Kidney tubule cell (primary cell): ENCODE measurements around the gene LRMDA.

Source experiments
- DNase-seq: peaks from one replicate; pipeline ENCODE4 v3.0.0-alpha.2; 2018; ENCODE audit warnings: low spot score

The LRMDA gene

DNA sequence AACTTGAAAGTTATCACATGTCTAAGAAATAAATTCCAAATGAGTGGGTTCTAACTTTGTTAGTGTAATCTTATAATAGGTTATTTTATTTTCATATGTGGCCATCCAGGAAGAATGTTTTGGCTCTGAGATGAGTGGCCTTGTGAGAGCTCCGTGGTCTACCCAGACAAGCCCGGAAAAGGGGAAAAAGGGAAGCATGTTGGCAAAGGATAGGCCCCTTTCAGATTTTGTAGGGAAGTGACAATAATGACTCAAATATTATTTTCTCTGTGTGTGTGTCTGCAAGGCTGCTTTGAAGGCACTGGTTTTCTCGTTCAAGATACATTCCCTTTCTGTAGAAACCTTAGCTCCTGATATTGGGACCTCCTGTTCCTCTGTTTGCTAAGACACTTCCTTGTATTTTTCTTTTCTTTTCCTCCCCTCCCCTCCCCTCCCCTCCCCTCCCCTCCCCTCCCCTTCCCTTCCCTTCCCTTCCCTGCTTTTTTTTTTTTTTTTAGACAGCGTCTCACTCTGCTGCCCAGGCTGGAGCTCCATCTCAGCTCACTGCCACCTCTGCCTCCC, 240.8 kb downstream of the LRMDA start:
- DNase-seq = no peak

DNA sequence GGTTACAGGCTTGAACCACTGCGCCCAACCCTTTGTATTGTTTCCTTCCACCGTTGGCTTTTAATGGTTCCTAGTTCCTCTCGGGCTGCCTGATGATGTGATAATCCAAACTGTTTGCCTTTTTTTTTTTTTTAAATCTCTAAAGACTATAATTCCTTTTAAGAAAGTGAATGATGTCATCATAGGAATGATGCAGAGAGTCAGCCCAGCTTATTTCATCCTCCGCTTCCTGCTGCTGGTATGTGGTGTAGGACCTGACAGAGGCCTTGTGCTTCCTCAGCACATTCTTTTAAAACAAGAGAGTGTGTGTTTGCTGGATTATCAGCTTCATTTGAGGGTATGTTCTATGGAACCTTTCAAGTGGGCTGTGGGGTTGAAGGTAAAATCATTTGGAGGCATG, 241.4 kb downstream of the LRMDA start:
- DNase-seq = peak; percentile 55

DNA sequence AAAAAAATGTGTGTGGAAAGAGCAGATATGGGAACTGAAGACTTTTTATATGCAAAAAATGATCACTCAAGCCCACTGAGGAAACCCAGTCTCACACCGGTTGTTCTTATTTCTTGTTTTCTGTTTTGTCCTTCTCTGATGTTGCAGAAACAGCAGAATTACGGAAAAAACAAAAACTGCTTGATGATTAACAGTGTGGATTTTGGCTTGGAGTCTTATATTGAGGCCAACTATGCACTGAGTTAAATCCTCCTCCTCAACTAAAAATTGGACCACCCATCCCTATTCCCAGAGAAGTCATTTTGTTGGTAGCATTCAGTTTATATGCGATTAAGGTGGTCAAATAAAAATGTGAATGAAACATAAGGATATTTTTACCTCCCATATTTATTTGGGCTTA, 246.1 kb downstream of the LRMDA start:
- DNase-seq = no peak

DNA sequence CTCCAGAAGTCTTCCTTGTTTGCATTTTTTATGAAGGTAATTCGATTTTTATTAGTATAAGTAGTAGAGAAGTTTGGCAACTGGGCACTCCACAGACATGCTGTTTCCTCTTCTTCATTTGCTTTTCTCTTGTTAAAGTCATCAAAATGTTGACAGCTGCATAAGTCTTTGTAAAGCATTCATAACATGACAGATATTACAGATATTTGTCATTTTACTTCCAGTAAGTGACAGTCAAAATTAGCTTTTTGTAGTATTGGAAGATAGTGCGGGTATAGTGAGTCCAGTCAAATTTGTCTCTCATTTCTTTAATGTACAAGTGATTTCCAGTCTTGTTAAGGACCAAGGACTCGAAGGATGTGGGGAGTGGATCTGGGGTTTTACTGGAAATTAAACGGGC, 247.1 kb downstream of the LRMDA start:
- no peak for DNase-seq

DNA sequence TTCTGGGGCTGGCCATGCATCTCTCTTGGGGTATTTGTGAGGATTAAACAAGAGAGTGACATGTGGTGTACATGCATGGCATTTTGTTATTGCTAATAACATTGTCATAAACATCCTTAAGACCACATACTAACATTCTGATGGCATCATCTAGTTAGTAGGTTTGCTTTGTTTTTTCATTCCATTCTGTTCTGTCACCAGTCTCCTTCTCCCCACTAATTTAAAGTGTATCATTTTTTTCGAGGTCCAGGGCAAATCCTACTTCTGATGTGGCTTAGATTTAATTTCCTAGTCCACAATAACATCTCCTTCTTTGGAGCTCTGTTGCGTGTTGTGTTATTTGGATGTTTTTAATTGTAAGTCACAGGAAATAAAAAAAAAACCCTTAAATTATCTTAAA, 248.1 kb downstream of the LRMDA start:
- DNase-seq = no peak

DNA sequence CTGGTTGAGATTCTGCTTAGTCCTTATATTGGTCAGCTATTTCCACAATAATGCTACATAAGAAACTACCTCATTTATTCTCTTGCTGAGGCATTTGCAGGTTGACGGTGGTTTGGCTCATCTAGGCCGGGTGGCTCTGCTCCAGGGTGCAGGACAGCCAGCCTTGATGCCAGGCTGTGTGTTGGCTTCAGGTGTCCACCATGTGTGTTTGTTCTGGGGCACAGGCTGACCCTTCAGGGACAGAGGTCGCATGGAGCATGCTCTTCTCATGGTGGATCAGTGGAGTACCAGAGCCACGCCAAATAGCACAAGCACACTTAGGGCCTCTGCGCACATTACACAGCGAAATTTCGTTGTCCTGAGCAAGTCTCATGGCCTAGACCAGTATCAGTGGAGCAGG, 249.9 kb downstream of the LRMDA start:
- DNase-seq = no peak

DNA sequence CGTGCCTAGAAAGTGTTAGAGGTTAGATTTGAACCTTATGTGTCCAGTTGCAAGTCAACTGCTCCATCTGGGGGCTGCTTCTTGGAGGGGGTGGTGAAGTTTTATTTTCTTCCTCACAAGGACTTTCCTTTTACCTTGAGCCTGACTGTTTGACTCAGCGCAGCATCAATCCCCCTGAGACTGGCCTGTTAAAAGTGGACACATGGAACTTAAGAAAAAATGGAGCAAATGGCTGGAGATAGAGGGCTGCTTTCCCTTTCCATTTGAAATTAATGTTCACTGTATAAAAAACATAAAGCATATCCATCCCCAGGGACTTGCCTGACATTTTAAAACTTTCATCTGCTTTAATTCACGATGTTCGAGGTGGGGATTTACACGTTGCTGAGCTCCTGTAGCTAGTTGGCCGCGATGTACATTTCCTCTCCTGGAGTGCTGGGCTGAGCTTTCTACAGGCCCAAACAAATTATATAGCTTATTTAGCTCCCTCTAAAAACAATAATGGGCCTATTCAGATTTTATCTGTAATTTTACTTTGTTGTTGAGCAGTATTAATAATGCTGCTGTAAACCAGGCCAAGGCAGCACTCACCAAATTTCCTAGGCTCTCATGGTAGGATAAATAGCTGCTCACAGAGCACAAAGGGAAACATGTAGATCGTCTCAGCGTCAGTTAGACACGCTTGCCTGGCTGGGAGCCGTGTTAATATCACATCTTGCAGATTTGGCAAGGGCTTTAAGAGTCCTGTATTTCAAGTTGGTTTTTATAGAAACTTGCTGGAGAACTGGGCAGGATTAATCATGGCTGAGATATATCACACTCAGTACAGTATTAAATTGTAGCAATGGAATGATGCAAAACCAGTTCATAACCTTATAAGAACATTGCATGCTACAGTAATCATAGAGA, 251.5 kb downstream of the LRMDA start:
- no peak for DNase-seq

DNA sequence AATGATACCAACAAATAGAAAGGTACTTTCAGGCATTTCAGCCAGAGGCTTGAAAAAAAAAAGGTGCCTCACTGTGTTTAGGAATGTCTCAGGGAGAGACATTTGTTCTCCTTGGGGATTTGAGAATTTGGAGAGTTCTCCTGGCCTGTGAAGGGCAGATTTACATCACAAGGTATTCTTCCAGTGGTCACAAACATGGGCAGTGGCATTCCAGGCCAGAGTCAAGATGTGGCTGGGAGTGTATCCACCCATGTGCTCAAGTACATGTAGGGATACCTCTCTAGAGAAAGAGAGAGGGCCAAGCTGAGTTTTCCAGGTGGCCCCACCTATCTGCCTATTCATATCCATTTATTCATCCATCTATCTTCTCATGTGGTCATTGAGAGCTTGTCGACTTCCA, 253.8 kb downstream of the LRMDA start:
- no peak for DNase-seq

DNA sequence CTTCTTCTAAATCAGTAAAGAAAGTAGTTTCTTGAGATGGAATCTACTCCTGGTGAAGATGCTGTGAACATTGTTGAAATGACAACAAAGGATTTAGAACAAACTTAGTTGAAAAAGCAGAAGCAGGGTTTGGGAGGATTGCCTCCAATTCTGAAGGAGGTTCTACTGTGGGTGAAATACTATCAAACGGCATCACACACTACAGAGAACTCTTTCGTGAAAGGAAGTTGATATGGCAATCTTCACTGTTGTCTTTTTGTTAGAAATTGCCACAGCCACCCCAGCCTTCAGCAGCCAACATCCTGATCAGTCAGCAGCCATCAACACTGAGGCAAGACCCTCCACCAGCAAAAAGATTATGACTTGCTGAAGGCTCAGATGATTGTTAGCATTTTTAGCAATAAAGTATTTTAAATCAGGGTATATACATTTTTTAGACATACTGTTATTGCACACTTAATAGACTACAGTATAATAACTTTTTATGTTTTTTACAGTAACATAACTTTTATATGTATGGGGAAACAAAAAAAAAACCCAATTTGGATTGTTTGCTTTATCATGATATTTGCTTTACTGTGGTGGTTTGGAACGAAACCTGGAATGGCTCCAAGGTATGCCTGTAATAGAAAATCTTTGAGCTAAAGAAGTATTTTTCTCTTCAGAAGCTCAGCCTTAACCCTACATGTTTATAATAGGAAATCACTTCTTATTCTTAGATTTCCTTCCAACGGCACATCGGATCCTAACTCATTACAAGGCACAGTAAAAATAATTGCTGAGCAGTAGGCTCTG, 257.3 kb downstream of the LRMDA start:
- no peak for DNase-seq

DNA sequence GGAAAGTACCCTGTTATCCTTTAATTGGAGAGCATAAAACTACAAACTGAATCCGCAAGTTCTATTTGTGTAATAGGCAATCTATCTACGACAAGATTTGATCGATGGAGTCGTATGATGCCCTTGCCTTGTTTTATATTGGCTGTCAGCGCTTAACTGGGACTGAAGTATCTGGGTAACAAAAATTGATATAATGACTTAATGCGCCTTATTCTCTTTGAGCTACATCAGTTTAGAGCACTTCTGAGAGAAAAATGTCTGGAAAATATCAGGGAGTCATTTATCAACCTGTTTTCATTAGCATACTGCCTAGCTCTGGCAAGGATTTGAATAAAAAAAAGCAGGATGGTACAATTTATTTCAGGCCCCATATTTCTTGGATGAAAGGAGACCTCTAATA, 262.1 kb downstream of the LRMDA start:
- DNase-seq = no peak

DNA sequence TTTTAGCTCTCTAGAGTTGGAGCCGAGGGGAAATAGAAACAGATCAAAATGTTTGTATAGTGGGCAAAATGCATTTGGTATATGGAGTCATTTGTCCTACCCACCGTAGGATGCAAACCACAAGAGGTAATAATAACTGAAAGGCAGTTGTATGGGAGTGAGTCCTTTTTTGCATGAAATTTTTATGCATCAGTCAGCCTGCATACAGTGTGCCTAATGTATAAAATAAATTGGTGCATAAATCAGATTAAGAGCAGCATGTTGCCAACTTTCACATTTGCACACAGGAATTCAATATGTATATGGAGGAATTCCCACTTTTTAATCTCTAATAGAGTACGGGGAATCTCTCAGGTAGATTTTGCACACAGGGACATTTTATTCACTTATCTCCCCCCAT, 262.8 kb downstream of the LRMDA start:
- DNase-seq = no peak

DNA sequence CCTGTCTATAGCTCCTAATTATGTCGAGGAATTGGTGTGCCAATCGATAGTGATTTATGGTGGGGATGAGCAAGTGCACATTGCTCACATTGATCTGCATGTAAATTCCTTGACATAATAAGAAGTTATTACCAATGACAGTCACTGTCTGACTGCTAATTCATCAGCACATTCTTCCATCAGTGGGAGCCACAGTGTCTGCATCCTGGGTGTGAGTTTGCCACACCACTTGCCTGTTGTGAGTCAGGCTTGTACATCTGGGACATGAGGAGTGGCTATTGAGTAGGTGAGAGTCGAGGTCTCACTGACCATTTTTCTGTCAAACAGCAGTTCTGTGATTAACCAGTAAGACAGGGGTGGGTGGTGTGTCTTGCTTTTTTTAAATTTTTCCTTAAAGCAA, 263.4 kb downstream of the LRMDA start:
- DNase-seq = no peak

DNA sequence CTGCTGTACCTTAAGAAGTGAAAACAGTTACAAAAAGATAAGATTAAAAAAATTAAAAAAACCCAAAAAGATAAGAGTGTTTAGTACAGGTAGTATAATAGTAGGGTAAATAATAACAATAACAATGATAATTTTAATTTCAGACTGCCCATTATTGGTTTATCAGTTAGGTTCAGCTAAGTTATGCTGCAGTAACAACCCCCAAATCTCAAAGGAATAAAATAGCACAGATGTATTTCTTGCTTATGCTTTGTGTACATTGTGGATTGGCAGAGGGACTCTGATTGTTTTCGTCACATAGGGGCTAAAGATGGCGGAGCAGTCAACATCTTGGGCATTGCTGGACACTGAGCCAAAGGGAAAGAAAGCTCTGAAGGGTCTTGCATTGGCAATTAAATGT, 264.6 kb downstream of the LRMDA start:
- no peak for DNase-seq

DNA sequence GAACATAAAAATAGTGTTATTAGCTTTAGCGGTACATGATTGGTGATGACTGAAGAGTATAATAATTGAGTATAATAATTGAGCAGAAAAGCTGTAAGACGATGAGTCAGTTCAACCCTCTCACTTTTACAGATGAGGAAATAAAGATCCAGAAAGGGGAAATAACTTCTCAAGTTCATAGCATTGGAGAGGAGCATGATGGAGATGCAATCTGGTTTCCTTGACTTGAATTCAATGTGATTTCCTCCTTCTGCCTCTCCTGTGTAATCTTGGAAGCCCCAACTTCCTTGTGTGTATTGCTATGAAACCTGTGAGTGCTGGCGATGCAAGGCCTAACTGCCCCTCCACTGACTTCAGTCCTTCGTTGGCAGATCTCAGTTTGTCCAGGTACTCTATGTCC, 265.1 kb downstream of the LRMDA start:
- DNase-seq = no peak

DNA sequence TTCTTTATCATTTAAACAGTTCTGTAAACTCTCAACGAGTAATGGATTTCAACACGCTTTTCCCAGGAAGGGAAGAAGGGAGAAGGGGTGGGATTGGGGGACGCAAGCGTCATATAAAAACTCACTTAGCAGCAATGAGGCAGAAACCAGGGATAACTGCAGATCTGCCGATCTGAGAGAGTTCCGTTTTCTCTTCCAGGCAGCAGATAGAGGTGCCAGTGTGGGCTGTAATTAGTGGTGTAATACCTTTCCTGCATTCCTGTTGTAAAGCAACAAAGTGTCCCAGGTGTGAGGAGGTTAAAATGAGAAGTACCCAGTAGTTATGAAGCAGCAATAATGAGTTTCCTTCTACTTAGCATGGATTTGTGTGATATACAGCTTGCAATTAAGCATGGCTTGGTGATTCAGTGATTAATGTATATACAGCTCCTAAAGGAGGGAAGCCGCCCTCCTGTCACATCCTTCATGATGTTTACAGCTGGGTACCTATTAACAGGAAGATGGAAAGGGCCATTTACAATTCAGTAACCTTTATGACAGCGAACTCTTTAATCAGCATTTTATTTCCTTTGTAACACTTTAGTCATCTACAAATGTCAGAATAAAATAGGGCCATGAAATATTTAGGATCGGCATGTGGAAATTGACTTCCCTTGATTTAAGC, 271.9 kb downstream of the LRMDA start:
- DNase-seq = no peak

DNA sequence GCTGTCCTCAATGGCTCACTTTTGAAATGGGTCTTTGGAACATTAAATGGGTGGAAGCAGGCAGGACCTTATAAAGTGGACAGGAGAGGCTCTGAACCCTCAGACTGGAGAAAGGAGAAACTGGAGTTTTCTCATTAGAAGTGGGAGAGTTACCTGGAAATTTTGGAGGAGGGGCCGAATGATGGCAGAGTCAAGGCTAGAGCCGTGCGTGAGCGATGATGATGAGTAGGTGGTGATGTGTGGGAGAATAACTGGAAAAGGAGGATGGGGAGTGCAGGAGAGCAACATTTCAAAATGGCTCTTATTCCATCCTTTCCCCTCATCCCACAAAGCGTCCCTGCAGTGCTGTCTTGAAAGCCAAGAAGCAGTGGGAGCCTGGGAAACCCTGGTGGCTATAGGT, 274.0 kb downstream of the LRMDA start:
- DNase-seq = no peak

DNA sequence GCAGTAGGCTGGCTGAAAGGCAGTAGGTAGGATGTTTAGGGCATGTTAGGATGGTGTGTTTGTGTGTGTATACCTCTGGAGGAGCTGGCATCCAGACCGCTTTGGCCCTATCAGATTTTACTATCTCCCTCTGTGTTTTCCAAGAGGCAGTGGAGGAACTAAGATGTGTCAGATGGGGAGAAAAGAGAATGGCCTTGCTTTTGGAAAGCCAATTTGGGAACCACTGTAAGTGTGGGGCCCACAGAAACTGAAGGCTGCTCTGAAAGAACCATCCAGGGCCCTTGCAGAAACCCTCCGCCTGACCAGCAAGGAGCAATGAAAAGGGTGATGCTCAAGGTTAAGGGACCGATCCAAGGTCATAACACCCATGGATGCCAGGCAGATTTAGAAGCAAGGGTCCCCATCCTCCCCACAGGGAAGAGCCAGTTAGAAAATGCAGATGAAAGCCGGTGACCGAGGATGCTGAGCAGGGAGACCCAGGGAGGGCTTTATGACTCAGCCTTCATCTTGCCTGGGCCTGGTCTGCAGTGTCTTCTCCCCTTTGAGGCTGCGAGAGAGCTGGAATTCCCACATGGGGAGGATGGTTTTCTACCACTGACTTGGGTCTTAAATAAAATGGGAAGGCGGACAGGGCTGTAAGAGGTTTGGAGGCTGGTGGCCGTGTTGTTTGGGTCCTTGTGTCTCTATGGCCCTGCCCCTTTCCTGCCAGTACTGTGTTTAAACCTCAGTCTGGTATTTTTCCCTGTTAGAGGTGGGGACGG, 275.8 kb downstream of the LRMDA start:
- DNase-seq = no peak

DNA sequence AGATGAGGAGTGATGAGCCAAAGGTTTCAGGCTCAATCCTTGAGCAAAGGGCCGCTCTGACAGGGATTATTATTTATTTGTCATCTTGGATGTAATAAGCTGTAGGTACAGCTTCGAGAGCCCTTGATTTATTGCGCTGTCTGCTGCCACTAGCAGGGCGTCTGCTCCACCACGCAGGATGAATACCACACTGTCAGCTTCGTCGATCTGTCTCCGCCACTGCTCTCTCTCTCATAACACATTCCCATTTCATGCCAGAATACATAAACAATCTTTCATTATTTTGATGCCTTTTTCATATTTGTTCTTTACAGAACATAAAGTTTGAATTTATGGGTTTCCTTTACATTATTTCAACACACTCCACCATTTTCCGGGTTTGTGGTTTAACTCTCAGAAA, 276.6 kb downstream of the LRMDA start:
- DNase-seq = no peak

DNA sequence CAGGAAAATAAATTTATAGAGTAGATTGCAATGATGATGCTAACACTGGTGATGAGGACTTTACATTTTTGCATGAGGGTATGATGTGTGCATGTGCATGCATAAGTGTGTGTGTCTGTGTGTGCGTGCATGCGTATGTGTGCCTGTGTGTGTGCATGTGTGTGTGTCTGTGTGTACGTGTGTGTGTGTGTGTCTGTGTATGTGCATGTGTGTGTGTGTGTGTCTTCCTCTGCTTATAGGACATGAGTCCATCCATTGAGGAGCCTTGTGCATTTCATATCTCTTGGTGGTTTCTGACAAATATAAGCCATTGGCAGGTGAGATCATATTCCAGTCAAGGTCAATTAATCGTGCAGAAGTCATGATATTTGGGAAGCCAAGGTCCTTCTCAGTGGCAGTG, 277.8 kb downstream of the LRMDA start:
- no peak for DNase-seq

DNA sequence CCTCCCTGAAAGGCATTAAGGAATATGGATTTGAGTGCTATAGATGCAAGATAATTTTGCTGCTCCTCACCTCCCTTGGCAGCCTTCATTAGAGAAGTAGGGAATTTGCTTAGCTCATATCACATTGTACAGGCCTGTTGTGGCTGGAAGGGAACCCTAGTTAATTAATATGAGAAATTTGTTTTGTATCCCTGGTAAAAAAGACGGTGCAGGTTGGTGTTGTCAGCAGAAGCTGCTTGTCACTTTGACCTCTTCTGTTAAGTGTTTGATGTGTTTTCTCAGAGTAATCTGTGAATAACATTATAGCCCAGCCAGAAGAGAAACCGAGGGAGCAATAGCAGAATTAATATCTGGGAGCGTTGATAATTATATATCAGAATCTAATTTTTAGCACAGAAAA, 278.4 kb downstream of the LRMDA start:
- DNase-seq = no peak

DNA sequence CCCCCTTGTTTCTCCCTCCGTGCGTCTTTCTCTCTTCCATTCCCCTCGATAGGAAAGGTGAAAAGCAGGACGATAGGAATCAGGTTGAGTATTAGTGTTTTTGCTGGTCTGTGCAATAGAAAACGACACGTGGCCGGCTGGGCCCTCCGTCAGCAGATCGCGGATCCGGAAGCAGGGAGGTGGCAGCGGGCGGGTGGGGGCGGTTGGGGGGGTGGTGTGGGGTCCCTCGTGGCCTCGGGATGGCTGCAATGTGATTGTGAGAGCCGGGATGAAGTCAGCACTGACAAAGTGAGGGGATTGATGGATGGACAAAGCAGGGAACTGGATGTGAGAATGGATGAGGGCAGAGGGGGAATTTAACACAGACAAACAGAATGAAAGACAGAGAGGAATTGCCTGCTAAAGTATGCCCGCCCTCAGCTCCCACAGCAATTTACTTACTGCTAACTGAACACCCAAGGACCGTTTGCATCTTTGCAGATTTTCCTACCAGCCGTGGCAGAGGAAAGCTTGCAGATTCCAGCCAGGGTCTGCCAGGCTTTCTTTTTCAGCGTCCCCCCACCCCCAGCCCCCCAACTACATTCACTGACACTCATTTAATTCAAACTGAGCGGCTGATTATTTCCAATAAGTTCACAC, 280.9 kb downstream of the LRMDA start:
- DNase-seq = no peak
